ENCODE results near the gene IQGAP3. TPM values are rescaled to one million over a fixed set of nuclear protein-coding genes. Genes with fewer than 3 reads are reported as not detected.

Gene IQGAP3
- total and polyA plus RNA-seq, 3 experiments from 2014 or later: 4.4 to 4.7 TPM; not detected in 1

DNA sequence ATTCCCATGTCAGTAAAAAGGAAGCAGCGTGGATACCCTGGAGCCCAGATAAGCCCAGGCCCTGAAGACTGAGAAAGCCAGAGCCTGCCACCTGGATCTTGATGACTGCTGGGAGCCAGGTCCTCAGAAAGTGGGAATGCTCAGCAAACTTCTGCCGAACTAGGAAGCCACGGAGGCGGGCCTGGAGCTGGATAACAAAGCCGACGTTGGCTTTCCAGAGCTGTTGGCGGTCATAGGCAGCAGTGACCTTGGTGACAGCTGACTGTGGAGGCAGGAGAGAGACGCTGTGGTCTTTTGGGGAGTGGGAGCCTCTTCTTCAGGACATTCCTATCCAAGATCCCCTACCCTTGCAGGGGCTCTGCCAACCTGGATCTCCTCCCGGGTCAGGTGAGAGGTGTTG lies 24.4 kb downstream of the IQGAP3 start:
- Histone ChIP-seq H3K27ac (ENCODE audit: low read depth, low read length) (no peak overlapping the region), H3K4me1 (ENCODE audit: insufficient read depth, low read length) (no peaks in the 10 kb centered on the region), H3K9me3 (ENCODE audit: low read length) (no peaks in the 10 kb centered on the region), H3K27me3 (ENCODE audit: insufficient read depth, low read length, poor library complexity, severe bottlenecking) (no peaks in the 10 kb centered on the region), H3K36me3 (ENCODE audit: insufficient read depth, low read length) (no peaks in the 10 kb centered on the region), H3K4me3 (ENCODE audit: low read length) (no peak overlapping the region)
- no peak for DNase-seq
- no peak overlapping the region for H3K4me3 Mint-ChIP-seq
- no peaks in the 10 kb centered on the region for H3K36me3 Mint-ChIP-seq
- POLR2A ChIA-PET: no interaction called here
- no peak overlapping the region for H3K27ac Mint-ChIP-seq
- H3K4me1 Mint-ChIP-seq: peaks cover 0 to under 1% (median 0%) of the 10 kb centered on the region in 3 donors
- no peaks in the 10 kb centered on the region for H3K27me3 Mint-ChIP-seq
- CTCF ChIA-PET: no interaction called here
- H3K9me3 Mint-ChIP-seq: no peaks in the 10 kb centered on the region

DNA sequence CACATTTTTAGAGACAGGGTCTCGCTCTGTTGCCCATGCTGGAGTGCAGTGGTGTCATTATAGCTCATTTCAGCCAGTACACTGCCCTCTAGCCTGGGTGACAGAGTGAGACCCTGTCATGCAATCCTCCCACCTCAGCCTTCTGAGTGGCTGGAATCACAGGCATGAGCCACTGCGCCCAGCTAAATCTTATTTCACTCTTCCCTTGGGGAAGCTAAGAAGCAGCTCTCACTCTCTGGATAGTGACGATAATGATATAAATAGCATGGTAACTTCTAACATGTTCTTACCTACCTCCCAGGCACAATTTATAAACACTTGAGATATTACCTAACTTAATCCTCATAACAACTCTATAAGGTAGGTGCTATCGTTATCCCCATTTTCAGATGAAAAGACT lies 24.9 kb downstream of the IQGAP3 start:
- peak overlapping the region in 1 of 8 donors; percentile 65 for H3K27ac Mint-ChIP-seq
- no peak overlapping the region for H3K4me3 Mint-ChIP-seq
- no peak overlapping the region for H3K27ac ChIP-seq (ENCODE audit: low read depth, low read length)
- no peaks in the 10 kb centered on the region for H3K27me3 Mint-ChIP-seq
- POLR2A ChIA-PET: no interaction called here
- H3K9me3 ChIP-seq (ENCODE audit: low read length): no peaks in the 10 kb centered on the region
- no peaks in the 10 kb centered on the region for H3K36me3 ChIP-seq (ENCODE audit: insufficient read depth, low read length)
- no peaks in the 10 kb centered on the region for H3K9me3 Mint-ChIP-seq
- H3K4me1 Mint-ChIP-seq: no peaks in the 10 kb centered on the region
- no peak for DNase-seq
- no peaks in the 10 kb centered on the region for H3K36me3 Mint-ChIP-seq
- no peaks in the 10 kb centered on the region for H3K27me3 ChIP-seq (ENCODE audit: insufficient read depth, low read length, poor library complexity, severe bottlenecking)
- CTCF ChIA-PET: no interaction called here
- no peaks in the 10 kb centered on the region for H3K4me1 ChIP-seq (ENCODE audit: insufficient read depth, low read length)
- H3K4me3 ChIP-seq (ENCODE audit: low read length): no peak overlapping the region

DNA sequence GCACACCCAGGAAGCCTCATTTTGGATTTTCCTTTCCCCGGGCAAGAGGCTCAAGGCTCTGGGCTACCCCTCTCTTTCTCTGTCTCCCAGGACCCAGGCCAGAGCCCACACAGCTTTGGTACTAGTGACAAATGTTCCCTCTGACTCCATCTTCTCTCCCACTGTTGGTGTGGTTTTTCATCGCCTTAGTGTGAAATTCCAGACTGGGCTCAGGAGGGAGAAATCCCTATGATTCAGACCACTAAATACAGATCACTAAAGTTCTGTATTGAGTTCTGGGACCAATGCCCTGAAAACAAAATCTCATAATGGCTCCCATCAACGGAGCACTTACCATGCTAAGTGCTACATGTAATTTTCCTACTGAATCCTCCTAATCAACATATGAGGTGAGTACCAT lies 26.1 kb downstream of the IQGAP3 start:
- POLR2A ChIA-PET: no interaction called here
- CTCF ChIA-PET: interaction anchor here (2.5 kb wide), 1 partner anchor 65 kb away, joined by 6 read pairs; no protein-coding TSS in a partner anchor
- DNase-seq: no peak
- H3K27me3 Mint-ChIP-seq: no peaks in the 10 kb centered on the region
- Histone ChIP-seq H3K27me3 (ENCODE audit: insufficient read depth, low read length, poor library complexity, severe bottlenecking) (no peaks in the 10 kb centered on the region), H3K4me3 (ENCODE audit: low read length) (no peak overlapping the region), H3K36me3 (ENCODE audit: insufficient read depth, low read length) (no peaks in the 10 kb centered on the region), H3K4me1 (ENCODE audit: insufficient read depth, low read length) (no peaks in the 10 kb centered on the region), H3K9me3 (ENCODE audit: low read length) (no peaks in the 10 kb centered on the region), H3K27ac (ENCODE audit: low read depth, low read length) (no peak overlapping the region)
- no peaks in the 10 kb centered on the region for H3K36me3 Mint-ChIP-seq
- peak overlapping the region in 1 of 8 donors; percentile 52 for H3K27ac Mint-ChIP-seq
- H3K4me1 Mint-ChIP-seq: no peaks in the 10 kb centered on the region
- no peaks in the 10 kb centered on the region for H3K9me3 Mint-ChIP-seq
- H3K4me3 Mint-ChIP-seq: no peak overlapping the region

DNA sequence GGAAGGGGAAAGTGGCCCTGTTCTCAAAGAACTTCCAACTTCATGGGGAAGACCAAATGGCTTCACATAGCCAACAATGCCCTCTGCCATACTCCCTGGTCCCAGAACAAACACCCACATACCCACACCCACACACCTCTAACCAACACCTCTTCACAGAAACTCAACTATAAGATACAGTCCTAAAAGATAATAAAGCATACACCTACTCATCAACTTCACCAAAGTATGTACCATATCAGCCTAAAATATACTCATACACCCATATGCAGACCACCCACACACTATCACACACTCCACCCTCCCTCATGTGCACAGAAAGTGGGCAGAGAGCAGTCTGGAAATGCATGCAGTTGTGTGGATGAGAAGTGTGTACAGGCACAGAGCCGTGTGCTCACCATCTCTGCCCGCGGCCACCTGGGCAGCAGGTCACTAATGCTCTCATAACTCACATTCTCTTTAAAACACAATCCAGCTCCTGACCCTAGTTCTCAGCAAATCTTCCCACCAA lies 27.7 kb downstream of the IQGAP3 start:
- H3K27me3 Mint-ChIP-seq: no peaks in the 10 kb centered on the region
- no peak overlapping the region for H3K4me3 ChIP-seq (ENCODE audit: low read length)
- peak overlapping the region in 2 of 8 donors; percentile 5 to 32 for H3K27ac Mint-ChIP-seq
- no peak overlapping the region for H3K27ac ChIP-seq (ENCODE audit: low read depth, low read length)
- no peaks in the 10 kb centered on the region for H3K36me3 ChIP-seq (ENCODE audit: insufficient read depth, low read length)
- DNase-seq: no peak
- no peaks in the 10 kb centered on the region for H3K4me1 ChIP-seq (ENCODE audit: insufficient read depth, low read length)
- no peaks in the 10 kb centered on the region for H3K27me3 ChIP-seq (ENCODE audit: insufficient read depth, low read length, poor library complexity, severe bottlenecking)
- CTCF ChIA-PET: interaction anchor here (2.5 kb wide), 1 partner anchor 64 kb away, joined by 6 read pairs; no protein-coding TSS in a partner anchor
- no peaks in the 10 kb centered on the region for H3K9me3 ChIP-seq (ENCODE audit: low read length)
- no peaks in the 10 kb centered on the region for H3K36me3 Mint-ChIP-seq
- POLR2A ChIA-PET: no interaction called here
- no peaks in the 10 kb centered on the region for H3K9me3 Mint-ChIP-seq
- H3K4me1 Mint-ChIP-seq: no peaks in the 10 kb centered on the region
- H3K4me3 Mint-ChIP-seq: no peak overlapping the region

DNA sequence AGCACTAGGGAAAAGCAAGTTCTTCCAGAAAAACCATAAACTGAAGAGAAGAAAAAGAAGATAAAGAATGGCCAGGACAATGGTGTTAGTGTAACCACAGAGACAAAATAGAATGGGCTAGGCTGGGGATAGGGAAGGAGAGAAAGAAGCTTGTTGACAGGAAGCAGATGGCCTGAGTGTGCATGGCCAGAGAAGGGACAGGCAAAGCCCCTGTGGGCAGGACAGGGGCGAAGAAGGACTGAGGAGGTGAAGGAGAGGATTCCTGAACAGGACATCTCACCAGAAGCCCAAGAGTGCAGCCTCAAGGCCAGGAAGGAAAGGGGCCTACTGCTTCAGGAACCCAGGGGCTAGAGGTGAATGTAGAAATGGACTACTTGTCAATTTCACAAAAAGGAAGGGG lies 29.3 kb downstream of the IQGAP3 start:
- Mint-ChIP-seq H3K4me3 (no peak overlapping the region), H3K36me3 (no peaks in the 10 kb centered on the region), H3K27me3 (no peaks in the 10 kb centered on the region), H3K27ac (peak overlapping the region in 3 of 8 donors; percentile 20 to 51 (median 26)), H3K4me1 (no peaks in the 10 kb centered on the region), H3K9me3 (no peaks in the 10 kb centered on the region)
- no peak for DNase-seq
- Histone ChIP-seq H3K36me3 (ENCODE audit: insufficient read depth, low read length) (no peaks in the 10 kb centered on the region), H3K27me3 (ENCODE audit: insufficient read depth, low read length, poor library complexity, severe bottlenecking) (no peaks in the 10 kb centered on the region), H3K4me1 (ENCODE audit: insufficient read depth, low read length) (no peaks in the 10 kb centered on the region), H3K27ac (ENCODE audit: low read depth, low read length) (no peak overlapping the region), H3K4me3 (ENCODE audit: low read length) (no peak overlapping the region), H3K9me3 (ENCODE audit: low read length) (no peaks in the 10 kb centered on the region)
- POLR2A ChIA-PET: no interaction called here
- CTCF ChIA-PET: no interaction called here

DNA sequence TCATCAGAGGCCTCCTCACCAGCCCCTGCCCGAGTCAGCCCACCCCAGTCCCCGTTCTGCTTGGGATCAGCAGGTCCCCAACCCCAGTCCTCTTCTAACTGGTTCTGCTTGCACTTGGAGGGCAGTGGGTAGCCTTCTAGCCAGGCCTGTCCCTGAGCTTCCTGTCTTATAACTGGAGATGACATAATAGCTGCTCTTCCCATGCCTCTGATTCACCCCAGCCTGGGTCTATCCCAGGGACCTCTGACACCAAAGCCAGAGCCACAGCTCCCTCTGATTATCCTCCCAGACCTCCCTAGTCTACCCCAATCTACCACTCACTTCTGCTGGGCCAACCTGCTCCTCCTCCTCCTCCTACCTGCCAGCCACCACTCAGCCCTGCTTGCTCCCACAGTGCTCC lies 31.4 kb downstream of the IQGAP3 start:
- ChIA-PET POLR2A (no interaction called here), CTCF (interaction anchor here (1.4 kb wide), 1 partner anchor 41 kb away, joined by 4 read pairs; no protein-coding TSS in a partner anchor)
- no peak for DNase-seq
- no peaks in the 10 kb centered on the region for H3K4me1 Mint-ChIP-seq
- Histone ChIP-seq H3K27me3 (ENCODE audit: insufficient read depth, low read length, poor library complexity, severe bottlenecking) (no peaks in the 10 kb centered on the region), H3K36me3 (ENCODE audit: insufficient read depth, low read length) (no peaks in the 10 kb centered on the region), H3K4me1 (ENCODE audit: insufficient read depth, low read length) (no peaks in the 10 kb centered on the region), H3K9me3 (ENCODE audit: low read length) (no peaks in the 10 kb centered on the region), H3K4me3 (ENCODE audit: low read length) (no peak overlapping the region), H3K27ac (ENCODE audit: low read depth, low read length) (no peak overlapping the region)
- no peaks in the 10 kb centered on the region for H3K9me3 Mint-ChIP-seq
- no peaks in the 10 kb centered on the region for H3K27me3 Mint-ChIP-seq
- no peaks in the 10 kb centered on the region for H3K36me3 Mint-ChIP-seq
- H3K27ac Mint-ChIP-seq: no peak overlapping the region
- no peak overlapping the region for H3K4me3 Mint-ChIP-seq

DNA sequence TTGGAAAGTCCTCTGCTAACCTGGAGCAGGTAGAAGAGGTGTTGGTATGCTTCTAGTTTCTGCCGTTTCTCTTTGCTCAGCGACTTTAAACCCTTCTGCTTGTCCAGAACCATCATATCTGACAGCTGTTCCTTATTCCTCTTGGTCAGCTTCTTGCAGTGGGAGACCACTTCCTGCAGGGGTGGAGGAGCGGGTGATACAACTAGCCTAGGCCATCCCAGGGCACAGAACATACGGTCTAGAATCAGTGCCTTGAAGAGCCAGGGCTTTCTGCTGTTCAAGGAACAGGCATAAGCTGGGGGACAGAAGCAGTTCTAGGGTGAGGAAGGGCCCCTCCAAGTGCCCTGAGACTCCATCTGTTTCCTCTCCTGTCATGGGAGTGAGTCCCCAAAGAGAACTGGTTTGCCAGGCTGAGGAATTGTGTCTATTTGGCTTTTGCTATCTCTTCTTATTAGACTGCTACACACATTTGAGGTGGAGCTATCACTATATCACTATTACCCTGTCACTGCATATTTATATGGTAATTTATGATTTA lies 32.5 kb downstream of the IQGAP3 start:
- H3K27me3 ChIP-seq (ENCODE audit: insufficient read depth, low read length, poor library complexity, severe bottlenecking): no peaks in the 10 kb centered on the region
- no peaks in the 10 kb centered on the region for H3K9me3 ChIP-seq (ENCODE audit: low read length)
- POLR2A ChIA-PET: no interaction called here
- Mint-ChIP-seq H3K27ac (peak overlapping the region in 2 of 8 donors; percentile 53 to 75), H3K9me3 (no peaks in the 10 kb centered on the region), H3K4me1 (no peaks in the 10 kb centered on the region), H3K27me3 (no peaks in the 10 kb centered on the region), H3K36me3 (no peaks in the 10 kb centered on the region), H3K4me3 (no peak overlapping the region)
- no peak overlapping the region for H3K27ac ChIP-seq (ENCODE audit: low read depth, low read length)
- CTCF ChIA-PET: interaction anchor here (1.4 kb wide), 1 partner anchor 42 kb away, joined by 4 read pairs; no protein-coding TSS in a partner anchor
- no peaks in the 10 kb centered on the region for H3K36me3 ChIP-seq (ENCODE audit: insufficient read depth, low read length)
- no peaks in the 10 kb centered on the region for H3K4me1 ChIP-seq (ENCODE audit: insufficient read depth, low read length)
- no peak for DNase-seq
- H3K4me3 ChIP-seq (ENCODE audit: low read length): no peak overlapping the region

DNA sequence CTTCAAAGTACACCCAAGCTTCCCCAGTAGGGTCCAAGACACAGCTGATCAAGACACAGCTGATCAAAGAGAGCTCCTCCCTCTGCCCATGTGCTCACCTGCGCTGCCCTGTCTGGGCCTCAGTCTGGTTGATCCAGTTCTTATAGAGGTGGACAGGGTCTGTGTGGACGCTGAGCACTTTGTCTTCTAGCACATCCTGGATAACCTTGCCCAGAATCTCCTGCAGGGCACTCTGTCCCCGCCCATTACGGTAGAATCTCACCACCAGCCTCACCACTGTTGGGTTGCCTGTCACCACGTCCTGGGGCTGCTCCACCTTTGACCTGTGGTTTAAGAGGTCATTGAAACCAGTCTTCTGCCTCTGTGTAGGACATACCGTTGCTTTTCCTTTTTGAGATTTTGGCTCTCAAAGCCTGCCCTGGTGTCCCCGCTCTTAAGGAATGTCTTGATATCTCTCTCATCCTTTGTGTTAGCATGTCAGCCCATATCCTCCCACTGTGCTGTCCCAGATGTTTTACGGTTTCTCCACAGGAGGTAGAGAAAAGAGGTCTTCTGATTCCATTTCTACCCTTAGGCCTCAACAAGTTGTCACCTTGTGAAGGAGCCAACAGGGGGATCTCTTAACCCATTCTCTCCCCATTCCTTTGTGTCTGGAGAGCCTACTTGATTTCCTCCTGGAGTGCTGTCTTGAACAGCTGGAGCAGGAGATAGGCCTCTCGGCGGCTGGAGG lies 33.5 kb downstream of the IQGAP3 start:
- ChIA-PET POLR2A (no interaction called here), CTCF (interaction anchor here (0.6 kb wide), 1 partner anchor 46 kb away, joined by 4 read pairs; no protein-coding TSS in a partner anchor)
- Mint-ChIP-seq H3K4me3 (no peak overlapping the region), H3K4me1 (no peaks in the 10 kb centered on the region), H3K9me3 (no peaks in the 10 kb centered on the region), H3K36me3 (no peaks in the 10 kb centered on the region), H3K27me3 (no peaks in the 10 kb centered on the region), H3K27ac (peak overlapping the region in 2 of 8 donors; percentile 52 to 61)
- Histone ChIP-seq H3K9me3 (ENCODE audit: low read length) (no peaks in the 10 kb centered on the region), H3K4me3 (ENCODE audit: low read length) (no peak overlapping the region), H3K4me1 (ENCODE audit: insufficient read depth, low read length) (no peaks in the 10 kb centered on the region), H3K27me3 (ENCODE audit: insufficient read depth, low read length, poor library complexity, severe bottlenecking) (no peaks in the 10 kb centered on the region), H3K36me3 (ENCODE audit: insufficient read depth, low read length) (no peaks in the 10 kb centered on the region), H3K27ac (ENCODE audit: low read depth, low read length) (no peak overlapping the region)
- DNase-seq: no peak

All from CD8-positive, alpha-beta memory T cell (primary cell).